Uterus (tissue), 2 donors: ENCODE measurements around the gene PARP8.

ENCODE experiments used
- POLR2A ChIP-seq, 2 donors: fragments of 450-650 bp; IDR thresholded peaks; one replicate each; pipeline ENCODE4 v1.6.1; 2016; ENCODE audit warnings: antibody characterized with exemption in 2 of 2, mild to moderate bottlenecking in 1 of 2, moderate library complexity in 1 of 2
- TF ChIP-seq, protein P1 (sequence below), 4 experiments: fragments of 200-600 bp in 2 of 4; fragments of 450-650 bp in 2 of 4; sonication (generic) in 2 of 4; IDR thresholded peaks; one replicate each; pipeline ENCODE4 v1.5.1; 2016 to 2019; ENCODE audit warnings: antibody characterized with exemption in 4 of 4, mild to moderate bottlenecking in 2 of 4, moderate library complexity in 1 of 4

DNA sequence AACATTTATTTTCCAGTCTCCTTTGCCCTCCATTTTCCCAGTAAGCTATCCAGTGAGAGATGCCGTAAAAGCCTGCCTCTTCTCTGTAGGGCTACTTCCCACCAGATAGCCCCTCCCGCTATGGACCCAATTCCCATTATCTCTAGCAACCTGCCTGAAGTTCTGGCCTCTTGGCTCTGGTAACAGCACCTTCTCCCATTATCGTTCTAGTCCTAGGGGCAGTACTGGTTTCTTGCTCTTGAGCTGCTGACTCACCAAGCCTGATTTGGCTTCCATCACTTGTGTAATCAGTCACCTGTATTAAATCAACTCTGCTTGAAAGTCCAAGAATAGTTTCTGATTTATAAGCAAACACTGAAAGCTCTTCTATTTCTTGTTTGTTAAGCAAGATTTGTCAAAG lies 42.8 kb upstream of the PARP8 start:
- TF ChIP-seq, protein P1, sequence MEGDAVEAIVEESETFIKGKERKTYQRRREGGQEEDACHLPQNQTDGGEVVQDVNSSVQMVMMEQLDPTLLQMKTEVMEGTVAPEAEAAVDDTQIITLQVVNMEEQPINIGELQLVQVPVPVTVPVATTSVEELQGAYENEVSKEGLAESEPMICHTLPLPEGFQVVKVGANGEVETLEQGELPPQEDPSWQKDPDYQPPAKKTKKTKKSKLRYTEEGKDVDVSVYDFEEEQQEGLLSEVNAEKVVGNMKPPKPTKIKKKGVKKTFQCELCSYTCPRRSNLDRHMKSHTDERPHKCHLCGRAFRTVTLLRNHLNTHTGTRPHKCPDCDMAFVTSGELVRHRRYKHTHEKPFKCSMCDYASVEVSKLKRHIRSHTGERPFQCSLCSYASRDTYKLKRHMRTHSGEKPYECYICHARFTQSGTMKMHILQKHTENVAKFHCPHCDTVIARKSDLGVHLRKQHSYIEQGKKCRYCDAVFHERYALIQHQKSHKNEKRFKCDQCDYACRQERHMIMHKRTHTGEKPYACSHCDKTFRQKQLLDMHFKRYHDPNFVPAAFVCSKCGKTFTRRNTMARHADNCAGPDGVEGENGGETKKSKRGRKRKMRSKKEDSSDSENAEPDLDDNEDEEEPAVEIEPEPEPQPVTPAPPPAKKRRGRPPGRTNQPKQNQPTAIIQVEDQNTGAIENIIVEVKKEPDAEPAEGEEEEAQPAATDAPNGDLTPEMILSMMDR (IDR thresholded peaks at IDR 0.05): no peak
- TF ChIP-seq POLR2A (IDR thresholded peaks at IDR 0.05): no peak
